ENCODE results near the gene LRP1.

DNA sequence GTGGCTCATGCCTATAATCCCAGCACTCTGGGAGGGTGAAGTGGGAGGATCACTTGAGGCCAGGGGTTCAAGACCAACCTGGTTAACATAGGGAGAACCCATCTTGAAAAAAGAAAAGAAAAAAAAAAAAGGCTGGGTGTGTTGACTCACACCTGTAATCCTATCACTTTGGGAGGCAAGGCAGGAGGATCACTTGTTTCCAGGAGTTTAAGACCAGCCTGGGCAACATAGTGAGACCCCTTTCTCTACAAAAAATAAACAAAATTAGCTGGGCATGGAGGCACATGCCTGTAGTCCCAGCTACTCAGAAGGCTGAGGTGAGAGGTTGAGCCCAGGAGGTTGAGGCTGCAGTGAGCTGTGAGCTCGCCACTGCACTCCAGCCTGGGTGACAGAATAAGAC lies 42.1 kb downstream of the LRP1 start:
- TF ChIP-seq ZNF565 (CRISPR knock-in tag; conservative IDR thresholded peaks at IDR 0.05; ENCODE audit: low read depth) (no peak), OSR1 (CRISPR knock-in tag; IDR thresholded peaks at IDR 0.05) (no peak), RARB (CRISPR knock-in tag; IDR thresholded peaks at IDR 0.05) (no peak), ZNF8 (CRISPR knock-in tag; IDR thresholded peaks at IDR 0.05) (no peak), SNAI2 (CRISPR knock-in tag; IDR thresholded peaks at IDR 0.05) (no peak)
- TF ChIP-seq, protein P1, sequence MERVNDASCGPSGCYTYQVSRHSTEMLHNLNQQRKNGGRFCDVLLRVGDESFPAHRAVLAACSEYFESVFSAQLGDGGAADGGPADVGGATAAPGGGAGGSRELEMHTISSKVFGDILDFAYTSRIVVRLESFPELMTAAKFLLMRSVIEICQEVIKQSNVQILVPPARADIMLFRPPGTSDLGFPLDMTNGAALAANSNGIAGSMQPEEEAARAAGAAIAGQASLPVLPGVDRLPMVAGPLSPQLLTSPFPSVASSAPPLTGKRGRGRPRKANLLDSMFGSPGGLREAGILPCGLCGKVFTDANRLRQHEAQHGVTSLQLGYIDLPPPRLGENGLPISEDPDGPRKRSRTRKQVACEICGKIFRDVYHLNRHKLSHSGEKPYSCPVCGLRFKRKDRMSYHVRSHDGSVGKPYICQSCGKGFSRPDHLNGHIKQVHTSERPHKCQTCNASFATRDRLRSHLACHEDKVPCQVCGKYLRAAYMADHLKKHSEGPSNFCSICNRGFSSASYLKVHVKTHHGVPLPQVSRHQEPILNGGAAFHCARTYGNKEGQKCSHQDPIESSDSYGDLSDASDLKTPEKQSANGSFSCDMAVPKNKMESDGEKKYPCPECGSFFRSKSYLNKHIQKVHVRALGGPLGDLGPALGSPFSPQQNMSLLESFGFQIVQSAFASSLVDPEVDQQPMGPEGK (CRISPR knock-in tag; IDR thresholded peaks at IDR 0.05; ENCODE audit: borderline replicate concordance): no peak
